GM18907 (cell line): Measurements from ENCODE around the gene KRT78.
"Not testable (repeated sequence)": the region's sequence is repeated elsewhere in the genome, so short reads cannot be mapped to it uniquely, and the experiment has no call there.

ENCODE experiments used
- ATAC-seq: cut with Tn5 transposase; IDR thresholded peaks from one replicate; pipeline ENCODE4 v1.9.1; 2021; ENCODE audit warnings: mild to moderate bottlenecking, moderate library complexity; ENCODE audit not compliant: unreplicated experiment

KRT78 gene

DNA sequence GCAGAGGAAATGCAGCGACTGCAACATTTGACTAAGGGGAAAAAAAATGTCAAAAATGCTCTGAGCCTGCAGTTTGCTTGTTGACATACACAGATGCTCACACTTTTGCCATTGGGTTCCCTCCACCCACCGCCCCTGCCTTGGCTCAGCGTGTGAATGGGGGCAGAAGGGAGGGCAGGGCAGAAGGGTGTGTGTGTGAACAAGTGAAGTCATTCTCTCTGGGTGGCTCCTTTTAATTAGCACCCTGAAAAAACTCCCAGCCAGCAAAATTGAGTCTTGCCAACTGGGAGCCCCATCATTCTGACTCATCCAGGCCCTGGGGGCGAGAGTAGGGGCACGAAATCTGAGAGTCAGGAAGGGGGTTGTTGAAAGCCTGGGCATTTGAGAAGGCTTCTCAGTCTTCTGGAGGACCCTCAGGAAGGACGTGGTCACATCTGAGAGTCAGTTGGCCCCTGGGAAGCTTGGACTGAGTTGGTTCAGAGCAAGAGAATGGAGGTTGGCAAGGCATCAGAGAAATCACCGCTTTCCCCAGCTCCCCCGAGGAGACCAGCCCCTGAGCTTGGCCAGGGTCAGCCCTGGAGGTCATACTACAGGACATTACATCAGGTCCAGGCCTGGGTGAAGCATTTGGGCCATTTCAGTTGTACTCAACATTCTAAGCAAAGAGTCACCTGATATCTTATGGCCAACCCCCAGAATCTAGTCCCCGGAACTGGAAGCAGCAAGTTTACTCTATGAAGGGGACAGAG lies 22.7 kb upstream of the KRT78 start:
- no peak for ATAC-seq

DNA sequence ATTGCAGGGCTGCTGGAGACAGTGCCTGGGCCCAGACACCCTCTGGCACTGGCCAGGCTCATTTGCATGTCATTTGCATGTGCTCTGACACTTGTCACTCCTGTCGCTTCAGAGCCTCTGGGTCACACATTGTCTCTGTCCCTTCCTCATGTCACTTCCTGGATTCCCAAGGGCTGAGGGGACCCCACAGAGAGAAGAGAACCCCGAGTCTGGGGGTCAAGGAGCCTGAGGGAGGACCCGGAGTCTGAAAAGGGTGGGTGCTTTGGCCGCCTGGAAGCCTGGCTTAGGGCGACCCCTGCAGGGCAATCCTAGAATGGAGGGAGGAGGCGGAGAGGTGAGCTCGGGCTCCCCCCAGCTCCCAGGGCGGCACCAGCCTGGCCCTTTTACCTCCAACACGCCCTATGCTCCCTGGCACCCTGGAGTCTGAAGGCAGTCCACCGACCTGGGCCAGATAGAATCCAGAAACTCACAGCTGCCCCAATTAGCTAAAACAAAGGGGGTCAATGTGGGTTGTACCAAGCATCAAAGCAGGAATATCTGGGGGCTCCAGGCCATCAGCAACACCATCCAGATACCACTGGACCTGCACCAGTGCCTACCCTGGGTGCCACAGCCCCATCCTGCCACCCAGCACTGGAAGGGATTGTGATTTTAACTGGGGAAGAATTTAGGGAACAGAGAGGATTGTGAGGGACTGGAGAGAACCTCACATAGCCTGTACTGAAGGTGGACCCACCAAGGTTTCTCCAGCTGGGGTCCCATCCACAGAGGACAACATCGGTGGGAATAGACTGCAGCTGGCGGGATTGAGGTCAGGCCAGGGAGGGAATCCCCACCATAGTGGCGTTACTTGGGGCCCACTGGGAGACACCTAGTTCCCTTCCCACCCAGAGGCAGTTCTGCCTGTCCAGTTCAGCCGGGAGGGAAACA lies 21.8 kb upstream of the KRT78 start:
- peak; percentile 57 for ATAC-seq

DNA sequence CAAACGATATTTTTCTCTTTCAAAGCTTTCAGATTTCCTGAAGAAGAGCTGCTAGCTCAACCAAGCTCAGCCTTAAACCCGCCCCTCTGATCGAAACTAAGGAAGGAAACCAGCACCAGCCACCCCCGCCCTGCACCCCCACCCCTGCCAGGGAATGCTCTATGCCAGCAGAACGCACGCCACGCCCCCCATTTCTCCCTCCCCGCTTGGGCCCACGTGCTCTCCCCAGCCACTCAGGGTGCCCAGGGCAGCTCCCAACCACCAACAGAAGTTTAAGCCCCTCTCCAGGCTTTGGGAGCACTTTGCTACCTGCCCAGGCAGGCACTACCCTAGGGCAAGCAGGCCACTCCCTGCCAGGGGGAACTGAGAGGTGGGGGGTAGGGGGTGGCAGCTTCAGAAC lies 18.8 kb upstream of the KRT78 start:
- no peak for ATAC-seq

DNA sequence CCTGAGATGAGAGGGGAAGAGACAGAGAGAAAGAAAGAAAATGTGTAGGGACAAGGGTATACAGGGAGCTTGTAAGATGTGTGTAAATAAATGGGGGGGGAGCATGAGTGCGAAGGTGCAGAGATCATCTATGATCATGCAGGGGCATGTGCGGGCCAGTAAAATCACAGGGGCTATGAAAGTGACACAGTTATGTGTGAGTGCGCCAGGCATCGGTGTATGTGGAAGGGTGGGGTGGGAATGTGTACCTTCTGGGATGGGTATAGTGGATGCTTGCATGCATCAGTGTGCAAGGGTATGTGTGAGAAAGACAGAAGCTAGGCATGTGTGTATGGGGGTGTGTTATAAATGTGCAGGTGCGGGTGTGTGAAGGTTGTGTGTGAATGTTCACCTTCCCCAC lies 18.4 kb upstream of the KRT78 start:
- no peak for ATAC-seq

DNA sequence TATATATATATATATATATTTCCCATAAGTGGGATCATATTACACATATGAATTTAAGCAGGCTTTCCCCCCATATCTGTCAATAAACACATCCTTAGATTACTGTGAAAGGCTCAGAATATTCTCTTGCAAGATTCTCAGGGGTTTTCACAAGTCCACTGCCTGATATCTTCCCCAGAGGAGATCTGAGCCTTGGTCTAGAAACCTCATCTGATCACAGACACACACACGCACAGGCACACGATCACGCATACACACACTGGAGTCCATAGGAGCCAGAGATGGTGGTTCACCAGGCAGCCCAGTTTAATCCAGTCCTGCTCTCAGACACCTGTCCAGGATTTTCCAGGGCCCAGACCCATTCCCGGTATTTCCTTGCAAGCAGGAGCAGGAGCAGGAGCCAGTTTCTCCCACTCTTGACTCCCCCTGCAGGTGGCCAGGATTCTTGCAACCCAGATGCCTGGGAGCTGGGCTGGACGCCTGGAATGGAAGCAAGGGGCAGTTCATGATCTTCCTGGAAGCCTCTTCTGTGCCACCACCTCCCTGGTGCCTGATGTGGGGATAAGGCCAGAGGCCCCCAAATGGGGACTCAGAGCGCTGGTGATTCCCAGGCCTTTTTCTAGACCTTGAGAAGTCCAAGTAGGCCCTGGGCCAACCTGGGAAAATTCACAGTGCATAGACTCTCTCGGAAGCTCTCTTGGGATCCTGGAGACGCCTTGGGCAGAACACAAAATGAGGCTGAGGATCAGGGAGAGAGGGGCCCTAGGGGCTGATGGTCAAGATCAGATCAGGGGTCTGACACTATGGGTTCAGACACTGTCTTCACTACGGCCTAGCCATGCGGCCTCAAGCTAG lies 16.5 kb upstream of the KRT78 start:
- ATAC-seq = no peak

DNA sequence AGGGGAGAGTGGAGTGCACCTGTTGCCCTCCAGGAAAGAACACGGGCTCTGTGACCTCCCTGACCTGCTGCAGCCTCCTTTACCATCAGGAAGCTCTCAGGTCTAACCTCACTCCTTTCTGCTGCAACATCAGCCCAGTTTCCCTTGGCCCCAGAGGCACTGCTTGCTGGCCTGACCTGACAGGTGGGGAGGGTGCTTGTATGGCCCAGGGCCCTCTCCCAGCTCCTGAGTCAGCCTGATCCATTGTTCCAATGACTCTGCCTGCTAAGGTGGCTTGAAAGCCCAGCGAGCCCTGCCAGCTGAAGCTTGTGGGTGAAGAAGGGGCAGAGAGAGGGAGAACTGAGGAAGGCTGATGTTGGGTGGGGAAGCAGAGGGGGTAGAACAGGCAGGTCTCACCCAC lies 13.2 kb upstream of the KRT78 start:
- ATAC-seq = no peak

DNA sequence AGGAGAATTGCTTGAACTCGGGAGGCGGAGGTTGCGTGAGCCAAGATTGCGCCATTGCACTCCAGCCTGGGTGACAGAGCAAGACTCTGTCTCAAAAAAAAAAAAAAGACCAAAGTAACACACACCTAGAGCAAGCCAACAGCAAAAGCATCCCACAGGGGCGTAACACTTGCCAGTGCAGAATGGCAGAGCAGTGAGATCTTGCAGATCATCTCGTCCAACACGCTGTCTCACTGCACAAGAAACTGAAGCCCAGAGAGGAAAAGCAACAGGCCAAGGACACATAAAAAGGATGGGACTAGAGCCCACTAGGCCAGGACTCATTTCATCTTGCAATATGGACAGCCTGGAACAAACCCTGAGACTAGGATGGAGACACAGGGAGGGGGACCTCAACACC lies 12.7 kb upstream of the KRT78 start:
- ATAC-seq = no peak

DNA sequence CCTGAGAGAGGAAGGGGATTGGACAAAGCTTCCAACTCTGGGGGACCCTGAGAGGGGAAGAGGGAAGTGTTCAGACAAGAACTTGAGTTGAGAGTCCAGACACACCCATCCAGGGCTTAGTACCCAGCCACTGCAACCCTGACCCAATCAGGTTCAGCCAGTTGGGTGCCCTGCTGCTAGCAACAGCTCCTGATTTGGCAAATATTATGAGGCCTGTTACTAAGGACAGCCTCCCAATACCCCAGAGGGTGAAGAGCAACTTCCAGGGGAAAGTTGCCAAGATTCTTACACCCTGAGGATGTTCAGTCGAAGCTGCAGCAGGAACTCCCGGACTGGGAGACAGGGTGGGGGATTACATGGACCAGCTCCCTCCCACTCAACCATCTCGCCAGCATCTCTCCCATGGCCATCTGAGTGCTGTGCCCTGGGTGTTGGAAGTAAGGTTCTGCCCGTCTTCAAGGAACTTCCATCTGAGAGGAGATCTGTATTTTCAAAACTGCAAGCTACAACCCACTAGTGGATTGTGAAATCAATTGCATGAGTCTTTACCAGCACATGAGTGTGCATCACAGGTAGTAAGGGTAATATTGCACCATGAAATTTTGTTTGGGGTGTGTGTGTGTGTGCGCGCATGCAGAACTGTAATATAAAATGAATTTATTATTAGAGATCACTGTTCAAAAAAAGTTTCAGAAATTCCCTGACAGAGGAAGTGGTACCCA lies 11.5 kb upstream of the KRT78 start:
- ATAC-seq = no peak

DNA sequence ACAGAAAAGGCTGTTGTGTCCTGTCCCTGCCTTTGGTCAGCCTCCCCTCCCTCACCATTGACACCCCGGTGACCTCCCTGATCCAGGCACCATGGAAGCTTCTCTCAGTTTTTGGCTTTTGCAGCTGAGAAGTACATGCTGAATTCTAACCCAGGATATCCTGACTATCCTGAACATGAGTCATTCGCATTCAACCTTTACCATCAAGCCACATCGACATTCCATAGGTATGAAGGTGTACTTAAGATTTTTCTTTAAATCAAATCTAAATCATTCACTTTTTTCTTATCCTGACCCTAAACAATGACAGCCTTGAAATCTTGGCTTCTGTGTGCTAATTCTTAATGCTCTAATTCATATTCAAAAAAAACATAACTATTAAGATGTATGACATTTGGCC lies 8.7 kb upstream of the KRT78 start:
- no peak for ATAC-seq

DNA sequence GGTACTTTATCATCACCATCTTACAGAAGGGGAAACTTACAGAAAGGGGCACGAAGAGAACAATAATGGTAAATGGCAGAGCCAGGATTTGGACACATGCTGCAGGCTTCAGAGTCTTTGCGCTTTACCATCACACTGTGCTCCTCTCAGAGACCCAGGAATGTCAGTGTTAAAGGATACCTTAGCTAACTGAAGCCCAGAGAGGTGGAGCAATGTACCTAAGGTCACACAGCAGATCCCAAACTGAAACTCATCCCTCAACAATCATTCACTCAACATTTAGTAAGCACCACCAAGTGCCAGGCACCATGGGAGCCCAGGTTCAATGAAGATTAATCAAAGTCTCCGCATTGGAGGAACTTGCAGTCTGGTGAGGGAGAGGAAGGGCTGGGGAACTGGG lies 8.0 kb upstream of the KRT78 start:
- no peak for ATAC-seq

DNA sequence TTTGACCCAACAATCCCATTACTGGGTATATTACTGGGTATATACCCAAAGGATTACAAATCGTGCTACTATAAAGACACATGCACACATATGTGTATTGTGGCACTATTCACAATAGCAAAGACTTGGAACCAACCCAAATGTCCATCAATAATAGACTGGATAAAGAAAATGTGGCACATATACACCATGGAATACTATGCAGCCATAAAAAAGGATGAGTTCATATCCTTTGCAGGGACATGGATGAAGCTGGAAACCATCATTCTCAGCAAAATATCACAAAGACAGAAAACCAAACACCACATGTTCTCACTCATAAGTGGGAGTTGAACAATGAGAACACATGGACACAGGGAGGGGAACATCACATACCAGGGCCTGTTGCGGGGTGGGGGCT lies 7.3 kb upstream of the KRT78 start:
- not testable (repeated sequence) for ATAC-seq

DNA sequence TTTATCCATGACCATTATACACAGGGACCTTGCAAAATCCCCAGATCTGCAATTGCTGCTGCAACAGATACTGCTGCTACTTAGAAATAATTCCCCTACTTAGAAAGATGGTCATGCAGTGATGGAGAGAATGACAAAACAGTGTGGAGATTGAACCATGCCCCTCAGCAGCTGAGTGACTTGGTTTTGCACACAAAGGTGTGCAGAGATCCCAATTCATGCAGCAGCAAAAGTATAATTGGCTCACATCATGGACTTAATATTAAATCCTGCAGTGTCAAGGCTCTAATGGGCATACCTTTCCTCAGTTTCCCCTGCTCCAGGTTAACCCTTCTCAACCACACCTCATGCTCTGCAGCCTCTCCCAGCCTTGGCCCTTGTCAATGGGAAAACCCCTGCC lies 3.0 kb upstream of the KRT78 start:
- ATAC-seq = no peak

DNA sequence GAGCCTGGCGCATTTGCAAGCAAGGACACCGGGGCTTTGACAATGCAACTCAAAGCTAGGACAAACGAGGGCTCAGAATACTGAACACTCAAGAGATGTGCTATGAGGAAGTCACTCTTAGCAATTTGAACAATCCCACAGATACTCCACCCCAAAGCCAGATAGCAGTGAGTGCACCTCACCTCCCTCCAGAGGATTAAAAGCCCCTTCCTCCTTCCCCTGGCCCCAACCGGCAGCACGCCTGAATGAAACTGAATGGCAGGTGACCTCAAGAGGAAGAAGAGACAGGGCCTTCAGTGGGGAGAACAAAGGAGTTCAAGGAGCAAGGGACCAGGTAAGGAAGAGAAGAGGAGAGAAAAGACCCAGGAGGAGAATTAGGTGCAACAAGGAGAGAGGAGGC lies 1.9 kb upstream of the KRT78 start:
- ATAC-seq = no peak

DNA sequence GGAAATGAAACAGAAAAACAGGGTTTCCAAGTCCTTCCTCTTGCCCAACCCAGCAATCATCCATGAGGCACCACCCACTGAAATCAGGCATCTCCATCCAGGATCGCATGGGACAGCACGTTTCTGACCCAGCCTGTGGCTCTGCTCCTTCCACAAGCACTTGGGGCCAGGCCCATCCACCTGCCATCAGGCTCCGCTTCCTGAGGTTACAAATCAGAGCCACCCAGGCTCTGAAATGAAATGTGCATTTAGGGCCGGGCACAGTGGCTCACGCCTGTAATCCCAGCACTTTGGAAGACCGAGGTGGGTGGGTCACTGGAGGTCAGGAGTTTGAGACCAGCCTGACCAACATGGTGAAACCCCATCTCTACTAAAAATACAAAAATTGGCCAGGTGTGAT lies 717 bp upstream of the KRT78 start:
- ATAC-seq = no peak

DNA sequence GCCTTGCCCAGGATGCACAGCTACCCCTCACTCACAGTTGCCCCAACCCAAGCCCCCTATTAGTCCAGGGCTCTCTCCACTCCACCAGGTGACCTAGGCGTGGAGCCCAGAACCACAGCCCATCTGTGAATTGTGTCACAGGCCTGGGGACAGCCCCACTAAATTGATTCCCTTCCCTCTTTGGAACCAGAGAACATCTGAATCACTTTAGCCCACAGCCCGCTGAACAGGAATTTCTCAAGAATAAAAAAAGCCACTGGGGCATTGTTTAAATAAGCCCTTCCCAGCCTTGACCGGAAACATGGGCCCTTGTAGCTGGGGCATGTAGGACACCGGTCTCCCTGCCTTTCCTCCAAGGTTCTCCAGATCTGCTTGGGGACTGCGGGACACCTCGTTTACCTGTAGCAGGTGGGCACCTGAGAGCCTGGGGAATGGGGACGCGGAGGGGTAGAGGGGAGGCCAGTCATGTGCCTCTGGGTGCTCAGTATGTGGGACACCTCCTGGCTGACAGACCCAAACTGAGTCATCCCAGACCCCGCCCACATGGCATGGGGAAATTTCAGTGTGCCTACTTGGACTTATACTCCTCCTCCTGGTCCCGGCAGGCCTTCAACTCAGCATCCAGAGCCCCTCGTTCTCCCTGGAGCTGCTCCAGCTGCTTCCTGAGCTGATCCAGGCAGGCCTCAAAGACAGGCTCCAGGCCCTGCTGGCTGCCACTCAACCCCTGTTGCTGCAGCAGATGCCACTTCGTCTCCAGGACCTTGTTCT lies 1.3 kb downstream of the KRT78 start:
- no peak for ATAC-seq

DNA sequence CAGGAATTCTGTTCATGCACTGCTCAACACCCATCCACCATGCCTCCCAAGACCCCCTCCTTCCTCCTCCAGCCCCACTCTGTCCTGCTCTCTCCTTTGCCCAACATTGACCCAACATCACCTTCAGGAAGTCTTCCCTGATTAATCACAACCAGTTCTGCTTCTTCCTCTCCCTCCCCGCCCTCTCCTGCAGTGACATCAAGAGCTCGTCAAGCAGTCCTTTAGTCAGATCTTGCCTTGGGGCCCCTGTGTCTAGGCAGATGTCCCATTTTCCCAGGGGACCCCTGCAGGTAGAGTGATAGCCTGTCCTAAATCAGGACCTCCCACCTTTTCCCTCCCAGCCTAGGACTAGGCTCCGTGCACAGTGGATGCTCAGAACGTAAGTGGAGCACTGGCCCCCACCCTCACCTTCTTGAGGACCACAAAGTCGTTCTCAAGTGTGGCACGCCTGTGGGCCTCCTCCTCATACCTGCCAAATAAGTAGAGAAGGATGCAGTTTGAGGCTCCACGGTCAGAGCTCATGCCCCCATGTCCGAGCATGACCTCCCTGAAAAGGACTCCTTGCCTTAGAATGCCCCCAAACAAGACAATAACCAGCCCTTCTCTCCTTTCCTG lies 2.3 kb downstream of the KRT78 start:
- ATAC-seq = no peak

DNA sequence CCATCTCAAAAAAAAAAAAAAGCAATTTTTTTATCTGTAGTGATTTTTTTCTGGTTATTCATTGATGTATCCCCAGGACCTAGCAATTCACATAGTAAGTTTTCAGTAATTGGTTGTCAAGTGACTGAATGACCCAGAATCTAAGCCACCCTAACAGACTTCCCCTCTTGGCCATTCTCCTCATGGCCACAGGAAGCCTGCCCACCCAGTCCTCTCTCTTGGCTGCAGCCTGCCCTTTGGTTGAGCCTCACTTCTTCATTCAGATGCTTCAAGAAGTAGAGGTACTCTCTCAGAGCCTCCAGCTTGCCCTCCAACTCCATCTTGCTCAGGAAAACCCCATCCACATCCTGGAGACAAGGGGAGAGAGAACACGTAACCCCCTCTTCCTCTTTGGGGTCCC lies 2.8 kb downstream of the KRT78 start:
- no peak for ATAC-seq

DNA sequence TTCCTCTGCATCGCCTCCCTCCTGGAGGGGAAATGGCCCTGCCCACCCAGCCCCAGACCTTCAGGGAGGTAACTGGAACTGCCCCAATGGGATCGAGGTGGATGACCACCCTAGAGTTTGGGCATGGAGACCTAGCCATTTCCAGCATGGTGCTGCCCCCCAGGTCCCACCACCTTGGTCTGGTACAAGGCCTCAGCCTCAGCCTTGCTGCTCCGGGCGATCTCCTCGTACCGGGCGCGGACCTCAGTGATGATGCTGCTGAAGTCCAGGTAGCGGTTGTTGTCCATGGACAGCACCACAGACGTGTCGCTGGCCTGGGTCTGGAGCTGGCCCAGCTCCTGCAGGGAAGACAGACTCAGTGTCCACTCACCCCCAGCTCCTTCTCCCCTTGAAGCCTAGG lies 4.4 kb downstream of the KRT78 start:
- no peak for ATAC-seq

DNA sequence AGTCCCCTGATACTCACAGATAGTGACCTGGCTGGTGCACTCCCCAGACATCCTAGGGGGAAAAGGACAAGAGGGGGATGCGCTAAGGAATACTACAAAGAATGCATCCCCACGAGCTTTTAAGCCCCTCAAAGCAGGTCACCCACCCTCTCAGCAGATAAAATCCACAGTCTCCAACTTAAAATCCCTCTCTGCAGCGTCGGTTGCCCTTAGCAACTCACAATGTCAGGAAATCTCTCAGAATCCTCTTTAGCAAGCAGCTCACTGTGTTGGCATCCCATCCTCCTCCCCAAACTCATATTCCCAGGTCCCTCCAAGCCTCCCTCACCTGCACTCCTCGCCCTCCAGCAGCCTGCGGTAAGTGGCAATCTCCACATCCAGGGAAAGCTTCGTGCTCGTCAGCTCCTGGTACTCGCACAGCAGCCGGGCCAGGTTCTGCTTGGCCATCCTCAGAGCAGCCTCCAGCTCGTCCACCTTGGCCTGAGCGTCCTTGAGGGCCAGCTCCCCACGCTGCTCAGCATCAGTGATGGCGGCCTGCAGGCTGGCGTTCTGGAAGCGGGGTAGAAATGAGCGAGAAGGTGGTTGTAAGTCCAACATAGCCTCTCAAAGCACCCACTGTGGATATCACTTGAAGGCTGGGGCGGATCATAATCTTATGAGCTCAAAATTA lies 9.2 kb downstream of the KRT78 start:
- ATAC-seq = no peak
